ENCODE results near the gene ZBTB40.

The ZBTB40 gene

GRCh38 chr1:22556391-22557104 is 104.9 kb downstream of the ZBTB40 start:
- peaks cover 5% of the 10 kb centered on the region for H3K4me1 Mint-ChIP-seq
- no peak for DNase-seq (ENCODE audit: low spot score in 2 of 2)
- ATAC-seq: no peak
- H3K9me3 Mint-ChIP-seq: no peaks in the 10 kb centered on the region
- H3K27ac Mint-ChIP-seq: no peak overlapping the region
- no peaks in the 10 kb centered on the region for H3K36me3 Mint-ChIP-seq
- no peak overlapping the region for H3K4me3 Mint-ChIP-seq

DNA sequence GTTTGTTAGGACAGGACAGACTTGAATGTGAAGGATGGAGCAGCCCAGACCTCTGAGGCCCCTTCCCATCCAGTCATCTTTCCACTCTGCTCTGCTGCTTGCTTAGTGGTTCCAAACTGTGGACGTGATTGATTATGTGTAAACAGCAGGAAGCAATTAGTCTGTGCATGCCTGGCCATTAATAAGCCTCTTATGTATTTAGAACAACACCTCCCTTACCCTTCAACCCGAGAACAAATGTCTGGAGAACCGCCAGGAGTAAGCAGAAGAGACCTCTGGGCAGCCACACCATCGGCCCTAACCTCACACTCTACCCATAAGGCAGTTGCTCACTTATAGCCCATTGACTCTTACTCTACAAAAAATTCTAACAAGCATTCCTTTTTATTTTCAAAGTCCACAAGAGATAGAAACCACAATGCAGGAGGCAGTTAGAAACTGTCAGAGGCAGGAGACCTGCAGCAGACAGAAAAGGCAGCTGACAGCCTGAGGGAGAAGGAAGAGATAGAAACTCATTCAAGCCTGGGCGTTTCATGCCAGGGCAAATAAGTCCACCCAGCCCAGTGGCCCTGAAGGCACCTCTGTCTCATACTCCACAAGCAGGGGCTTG is 105.8 kb downstream of the ZBTB40 start:
- H3K36me3 Mint-ChIP-seq: no peaks in the 10 kb centered on the region
- peaks cover 5% of the 10 kb centered on the region for H3K4me1 Mint-ChIP-seq
- H3K9me3 Mint-ChIP-seq: no peaks in the 10 kb centered on the region
- H3K4me3 Mint-ChIP-seq: no peak overlapping the region
- no peak for DNase-seq (ENCODE audit: low spot score in 2 of 2)
- no peak for ATAC-seq
- no peak overlapping the region for H3K27ac Mint-ChIP-seq

- Mint-ChIP-seq H3K27ac (no peak within 1 kb of the TSS), H3K9me3 (no peaks in the 10 kb centered on the region), H3K4me3 (no peak within 1 kb of the TSS), H3K4me1 (no peaks in the 10 kb centered on the region), H3K36me3 (no peaks in the 10 kb centered on the region)
- DNase-seq (ENCODE audit: low spot score in 2 of 2): no peak
- no peak for ATAC-seq
These were observed 111.2 kb downstream of the ZBTB40 start, which contains the start of gene EPHA8 for GRCh38 chr1:22562584-22563583. Gene EPHA8, plus strand, starts transcription at chr1:22563489. Its CDS starts 147 bp downstream, at chr1:22563636.

- no peak for ATAC-seq
- Mint-ChIP-seq H3K4me3 (no peak overlapping the region), H3K9me3 (no peaks in the 10 kb centered on the region), H3K36me3 (no peaks in the 10 kb centered on the region), H3K4me1 (no peaks in the 10 kb centered on the region), H3K27ac (no peak overlapping the region)
- DNase-seq (ENCODE audit: low spot score in 2 of 2): no peak
These were observed 112.3 kb downstream of the ZBTB40 start for GRCh38 chr1:22563671-22564602.

GRCh38 chr1:22566161-22566560 is 114.5 kb downstream of the ZBTB40 start:
- H3K27ac Mint-ChIP-seq: no peak overlapping the region
- H3K36me3 Mint-ChIP-seq: no peaks in the 10 kb centered on the region
- DNase-seq (ENCODE audit: low spot score in 2 of 2) (no peak), ATAC-seq (no peak)
- H3K4me1 Mint-ChIP-seq: no peaks in the 10 kb centered on the region
- H3K9me3 Mint-ChIP-seq: no peaks in the 10 kb centered on the region
- H3K4me3 Mint-ChIP-seq: no peak overlapping the region

GRCh38 chr1:22567197-22567596 is 115.5 kb downstream of the ZBTB40 start:
- Mint-ChIP-seq H3K4me1 (no peaks in the 10 kb centered on the region), H3K36me3 (no peaks in the 10 kb centered on the region), H3K27ac (no peak overlapping the region), H3K9me3 (no peaks in the 10 kb centered on the region), H3K4me3 (no peak overlapping the region)
- ATAC-seq (no peak), DNase-seq (ENCODE audit: low spot score in 2 of 2) (no peak)

DNA sequence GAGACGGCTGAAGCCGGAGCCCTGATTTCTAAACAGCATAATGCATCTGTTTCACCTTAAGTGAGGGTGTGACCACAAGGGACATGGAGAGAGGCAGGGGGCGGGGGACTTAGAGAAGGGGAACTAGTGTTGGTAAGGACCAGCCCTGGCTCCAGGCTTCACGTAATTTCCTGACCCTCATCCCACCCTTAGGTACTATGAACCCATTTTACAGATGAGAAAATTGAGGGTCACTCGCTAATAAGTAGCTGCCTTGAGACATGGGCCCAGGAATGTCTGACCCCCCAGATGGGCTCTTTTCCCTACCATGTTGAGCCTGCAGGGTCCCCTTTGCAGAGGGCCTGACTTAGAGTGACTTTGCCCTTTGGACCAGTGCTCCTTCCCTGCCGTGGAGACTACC is 116.3 kb downstream of the ZBTB40 start:
- Mint-ChIP-seq H3K4me1 (no peaks in the 10 kb centered on the region), H3K36me3 (no peaks in the 10 kb centered on the region), H3K4me3 (no peak overlapping the region)

GRCh38 chr1:22569269-22569668 is 117.6 kb downstream of the ZBTB40 start:
- H3K36me3 Mint-ChIP-seq: no peaks in the 10 kb centered on the region
- no peaks in the 10 kb centered on the region for H3K4me1 Mint-ChIP-seq
- no peaks in the 10 kb centered on the region for H3K9me3 Mint-ChIP-seq
- DNase-seq (ENCODE audit: low spot score in 2 of 2): no peak
- no peak overlapping the region for H3K4me3 Mint-ChIP-seq
- no peak overlapping the region for H3K27ac Mint-ChIP-seq
- no peak for ATAC-seq

More for the DNA sequence above, 116.3 kb downstream of the ZBTB40 start:
- no peak for DNase-seq (ENCODE audit: low spot score in 2 of 2)
- Mint-ChIP-seq H3K9me3 (no peaks in the 10 kb centered on the region), H3K27ac (no peak overlapping the region)
- no peak for ATAC-seq

DNA sequence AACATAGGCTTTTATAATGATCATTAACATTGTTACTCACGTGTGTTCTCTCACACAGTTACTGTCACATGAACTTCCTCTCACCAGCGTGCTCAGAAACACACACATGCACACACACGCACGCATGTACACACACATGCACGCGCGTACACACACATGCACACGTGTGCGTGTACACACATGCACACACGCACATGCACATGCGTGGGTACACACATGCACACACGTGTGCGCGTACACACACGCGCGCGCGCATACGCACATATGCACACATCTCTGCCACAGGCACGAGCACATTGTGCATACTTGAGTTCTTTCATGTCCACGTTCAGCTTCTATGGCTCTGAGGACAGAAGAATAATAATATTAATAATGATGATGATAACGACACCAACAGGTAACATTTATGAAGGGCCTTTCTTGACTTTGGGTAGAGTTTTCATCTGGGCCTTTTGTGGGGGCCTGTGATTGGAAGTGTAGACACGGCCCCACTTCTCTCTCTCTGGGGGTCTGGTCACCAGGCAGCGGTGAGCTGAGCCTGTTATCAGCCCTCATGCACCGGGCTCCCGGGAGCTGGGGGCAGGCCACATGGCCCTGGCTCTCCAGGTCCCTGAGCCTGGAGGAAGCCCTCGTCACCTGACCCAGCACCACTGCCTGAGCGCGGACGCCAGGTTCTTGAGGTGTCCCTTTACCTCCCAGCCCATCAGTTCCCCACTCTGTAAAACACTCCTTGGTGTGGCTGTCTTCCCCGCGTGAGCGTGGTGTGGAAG is 118.7 kb downstream of the ZBTB40 start:
- H3K4me1 Mint-ChIP-seq: no peaks in the 10 kb centered on the region
- DNase-seq (ENCODE audit: low spot score in 2 of 2) (no peak), ATAC-seq (no peak)
- H3K36me3 Mint-ChIP-seq: no peaks in the 10 kb centered on the region
- no peaks in the 10 kb centered on the region for H3K9me3 Mint-ChIP-seq
- H3K4me3 Mint-ChIP-seq: no peak overlapping the region
- no peak overlapping the region for H3K27ac Mint-ChIP-seq

DNA sequence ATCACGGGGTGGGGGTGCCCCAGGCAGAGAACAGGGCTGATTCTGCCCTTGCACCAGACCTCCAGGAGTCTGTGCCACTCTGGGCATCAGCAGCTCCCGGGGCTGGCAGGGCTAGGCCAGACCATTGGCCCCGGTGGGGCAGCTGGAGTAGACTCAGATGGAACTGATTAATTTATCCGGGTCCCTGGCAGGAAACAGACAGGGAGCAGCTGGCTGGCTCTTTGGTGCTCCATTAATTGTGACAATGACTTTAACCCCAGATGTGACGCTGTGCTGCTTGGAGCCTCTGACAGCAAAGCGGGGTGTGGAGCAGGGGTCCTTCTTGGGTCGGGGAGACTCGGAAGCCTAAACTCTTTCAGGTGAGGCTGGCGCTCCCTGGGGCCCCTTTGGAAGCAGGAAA is 121.2 kb downstream of the ZBTB40 start:
- H3K4me3 Mint-ChIP-seq: no peak overlapping the region
- H3K4me1 Mint-ChIP-seq: peaks cover 6% of the 10 kb centered on the region
- DNase-seq (ENCODE audit: low spot score in 2 of 2) (no peak), ATAC-seq (no peak)
- H3K36me3 Mint-ChIP-seq: no peaks in the 10 kb centered on the region
- no peak overlapping the region for H3K27ac Mint-ChIP-seq
- H3K9me3 Mint-ChIP-seq: no peaks in the 10 kb centered on the region

DNA sequence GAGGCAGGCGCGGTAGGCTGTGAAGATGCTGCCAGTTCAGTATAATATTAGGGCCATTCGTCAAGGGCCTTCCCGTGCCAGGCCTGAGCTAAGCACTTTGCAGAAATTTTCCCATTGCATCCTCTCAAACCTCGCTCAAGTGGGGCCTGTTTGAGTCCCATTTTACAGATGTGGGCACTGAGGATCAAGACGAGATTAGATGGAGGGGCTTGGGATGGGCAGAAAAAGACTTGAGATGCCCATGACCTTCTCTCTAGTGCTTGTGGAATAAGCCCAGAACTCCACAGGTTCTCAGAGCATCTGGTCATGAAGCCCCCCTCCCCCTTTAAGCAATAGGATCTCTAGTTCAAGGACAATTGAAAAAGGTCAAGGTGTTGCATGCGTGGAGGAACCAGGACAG is 121.6 kb downstream of the ZBTB40 start:
- ATAC-seq (no peak), DNase-seq (ENCODE audit: low spot score in 2 of 2) (no peak)
- Mint-ChIP-seq H3K9me3 (no peaks in the 10 kb centered on the region), H3K27ac (no peak overlapping the region), H3K4me1 (peaks cover 6% of the 10 kb centered on the region), H3K4me3 (no peak overlapping the region), H3K36me3 (no peaks in the 10 kb centered on the region)

GRCh38 chr1:22575532-22576149 is 124.0 kb downstream of the ZBTB40 start:
- DNase-seq (ENCODE audit: low spot score in 2 of 2) (no peak), ATAC-seq (no peak)
- Mint-ChIP-seq H3K4me1 (peaks cover 6% of the 10 kb centered on the region), H3K27ac (no peak overlapping the region), H3K36me3 (no peaks in the 10 kb centered on the region), H3K4me3 (no peak overlapping the region), H3K9me3 (no peaks in the 10 kb centered on the region)

DNA sequence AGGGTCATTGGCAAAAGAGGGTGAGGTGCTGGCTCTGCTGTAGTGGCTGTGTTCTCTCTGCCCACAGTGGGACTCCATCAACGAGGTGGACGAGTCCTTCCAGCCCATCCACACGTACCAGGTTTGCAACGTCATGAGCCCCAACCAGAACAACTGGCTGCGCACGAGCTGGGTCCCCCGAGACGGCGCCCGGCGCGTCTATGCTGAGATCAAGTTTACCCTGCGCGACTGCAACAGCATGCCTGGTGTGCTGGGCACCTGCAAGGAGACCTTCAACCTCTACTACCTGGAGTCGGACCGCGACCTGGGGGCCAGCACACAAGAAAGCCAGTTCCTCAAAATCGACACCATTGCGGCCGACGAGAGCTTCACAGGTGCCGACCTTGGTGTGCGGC is 124.5 kb downstream of the ZBTB40 start:
- no peak overlapping the region for H3K27ac Mint-ChIP-seq
- H3K36me3 Mint-ChIP-seq: no peaks in the 10 kb centered on the region
- ATAC-seq (no peak), DNase-seq (ENCODE audit: low spot score in 2 of 2) (no peak)
- H3K4me1 Mint-ChIP-seq: peaks cover 6% of the 10 kb centered on the region
- no peak overlapping the region for H3K4me3 Mint-ChIP-seq
- no peaks in the 10 kb centered on the region for H3K9me3 Mint-ChIP-seq

DNA sequence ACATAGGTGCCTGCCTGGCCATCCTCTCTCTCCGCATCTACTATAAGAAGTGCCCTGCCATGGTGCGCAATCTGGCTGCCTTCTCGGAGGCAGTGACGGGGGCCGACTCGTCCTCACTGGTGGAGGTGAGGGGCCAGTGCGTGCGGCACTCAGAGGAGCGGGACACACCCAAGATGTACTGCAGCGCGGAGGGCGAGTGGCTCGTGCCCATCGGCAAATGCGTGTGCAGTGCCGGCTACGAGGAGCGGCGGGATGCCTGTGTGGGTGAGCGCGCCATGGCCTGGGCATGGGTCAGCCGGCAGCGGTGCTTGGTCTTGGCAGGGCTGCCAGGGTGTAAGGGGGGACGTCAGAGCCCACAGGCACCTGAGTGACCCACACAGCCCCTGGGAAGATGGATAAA is 125.0 kb downstream of the ZBTB40 start:
- H3K27ac Mint-ChIP-seq: no peak overlapping the region
- ATAC-seq (no peak), DNase-seq (ENCODE audit: low spot score in 2 of 2) (no peak)
- no peak overlapping the region for H3K4me3 Mint-ChIP-seq
- no peaks in the 10 kb centered on the region for H3K9me3 Mint-ChIP-seq
- H3K4me1 Mint-ChIP-seq: peaks cover 6% of the 10 kb centered on the region
- no peaks in the 10 kb centered on the region for H3K36me3 Mint-ChIP-seq
